ENCODE data around the gene ESPL1.
A peak's percentile ranks its signal among the peaks of the same experiment; 100 is the strongest.
"Not testable (repeated sequence)": the region's sequence is repeated elsewhere in the genome, so short reads cannot be mapped to it uniquely, and the experiment has no call there.

Gene ESPL1

GRCh38 chr12:53279888-53280498, 11.9 kb downstream of the ESPL1 start:
- no peak overlapping the region for H3K27ac ChIP-seq (ENCODE audit: low read depth, low read length)
- H3K9ac ChIP-seq (ENCODE audit: low read length) = no peak overlapping the region
- H3K4me3 ChIP-seq (ENCODE audit: low read length) = no peak overlapping the region
- no peaks in the 10 kb centered on the region for H3K27me3 ChIP-seq (ENCODE audit: control insufficient read depth, insufficient read depth, low read length)
- no peaks in the 10 kb centered on the region for H3K4me1 ChIP-seq (ENCODE audit: control insufficient read depth, insufficient read depth, low read length)
- no peaks in the 10 kb centered on the region for H3K36me3 ChIP-seq (ENCODE audit: control insufficient read depth, insufficient read depth, low read length)

DNA sequence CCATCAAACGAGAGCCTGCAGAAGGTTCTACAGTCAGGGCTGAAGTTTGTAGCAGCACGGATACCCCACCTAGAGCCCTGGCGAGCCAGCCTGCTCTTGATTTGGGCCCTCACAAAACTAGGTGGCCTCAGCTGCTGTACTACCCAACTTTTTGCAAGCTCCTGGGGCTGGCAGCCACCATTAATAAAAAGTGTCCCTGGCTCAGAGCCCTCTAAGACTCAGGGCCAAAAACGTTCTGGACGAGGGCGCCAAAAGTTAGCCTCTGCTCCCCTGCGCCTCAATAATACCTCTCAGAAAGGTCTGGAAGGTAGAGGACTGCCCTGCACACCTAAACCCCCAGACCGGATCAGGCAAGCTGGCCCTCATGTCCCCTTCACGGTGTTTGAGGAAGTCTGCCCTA, 18.3 kb downstream of the ESPL1 start:
- H3K9ac ChIP-seq (ENCODE audit: low read length) = no peak overlapping the region
- H3K4me1 ChIP-seq (ENCODE audit: control insufficient read depth, insufficient read depth, low read length) = no peaks in the 10 kb centered on the region
- H3K27me3 ChIP-seq (ENCODE audit: control insufficient read depth, insufficient read depth, low read length) = no peaks in the 10 kb centered on the region
- no peak overlapping the region for H3K27ac ChIP-seq (ENCODE audit: low read depth, low read length)
- no peak overlapping the region for H3K4me3 ChIP-seq (ENCODE audit: low read length)
- no peaks in the 10 kb centered on the region for H3K36me3 ChIP-seq (ENCODE audit: control insufficient read depth, insufficient read depth, low read length)

- Histone ChIP-seq H3K4me3 (ENCODE audit: low read length) (no peak overlapping the region), H3K27ac (ENCODE audit: low read depth, low read length) (no peak overlapping the region), H3K27me3 (ENCODE audit: control insufficient read depth, insufficient read depth, low read length) (no peaks in the 10 kb centered on the region), H3K4me1 (ENCODE audit: control insufficient read depth, insufficient read depth, low read length) (no peaks in the 10 kb centered on the region), H3K36me3 (ENCODE audit: control insufficient read depth, insufficient read depth, low read length) (no peaks in the 10 kb centered on the region), H3K9ac (ENCODE audit: low read length) (no peak overlapping the region)
Measured at GRCh38 chr12:53287741-53288216, 19.7 kb downstream of the ESPL1 start.

- H3K27me3 ChIP-seq (ENCODE audit: control insufficient read depth, insufficient read depth, low read length) = no peaks in the 10 kb centered on the region
- no peak overlapping the region for H3K9ac ChIP-seq (ENCODE audit: low read length)
- H3K36me3 ChIP-seq (ENCODE audit: control insufficient read depth, insufficient read depth, low read length) = no peaks in the 10 kb centered on the region
- no peak overlapping the region for H3K4me3 ChIP-seq (ENCODE audit: low read length)
- no peak overlapping the region for H3K27ac ChIP-seq (ENCODE audit: low read depth, low read length)
- no peaks in the 10 kb centered on the region for H3K4me1 ChIP-seq (ENCODE audit: control insufficient read depth, insufficient read depth, low read length)
Measured at GRCh38 chr12:53288322-53288721, 20.2 kb downstream of the ESPL1 start.

DNA sequence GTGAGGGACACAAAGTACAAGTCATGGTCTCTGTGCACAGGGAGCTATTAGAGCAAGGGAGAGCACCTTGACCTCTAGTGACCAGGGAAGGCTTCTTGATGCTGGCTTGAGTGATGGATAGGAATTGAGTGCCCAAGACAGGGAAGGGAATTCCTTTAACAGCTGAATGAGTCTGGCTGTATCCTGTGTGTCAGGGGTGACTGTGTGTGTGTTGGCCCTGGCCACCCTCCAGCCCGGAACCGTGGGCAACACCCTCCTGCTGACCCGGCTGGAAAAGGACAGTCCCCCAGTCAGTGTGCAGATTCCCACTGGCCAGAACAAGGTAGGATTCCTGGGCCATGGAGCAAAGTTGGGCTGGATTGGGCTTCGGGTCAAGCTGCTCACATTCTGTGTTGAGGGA, 21.8 kb downstream of the ESPL1 start:
- no peaks in the 10 kb centered on the region for H3K27me3 ChIP-seq (ENCODE audit: control insufficient read depth, insufficient read depth, low read length)
- no peak overlapping the region for H3K27ac ChIP-seq (ENCODE audit: low read depth, low read length)
- no peaks in the 10 kb centered on the region for H3K36me3 ChIP-seq (ENCODE audit: control insufficient read depth, insufficient read depth, low read length)
- peaks cover 3% of the 10 kb centered on the region for H3K4me1 ChIP-seq (ENCODE audit: control insufficient read depth, insufficient read depth, low read length)
- no peak overlapping the region for H3K9ac ChIP-seq (ENCODE audit: low read length)
- no peak overlapping the region for H3K4me3 ChIP-seq (ENCODE audit: low read length)

DNA sequence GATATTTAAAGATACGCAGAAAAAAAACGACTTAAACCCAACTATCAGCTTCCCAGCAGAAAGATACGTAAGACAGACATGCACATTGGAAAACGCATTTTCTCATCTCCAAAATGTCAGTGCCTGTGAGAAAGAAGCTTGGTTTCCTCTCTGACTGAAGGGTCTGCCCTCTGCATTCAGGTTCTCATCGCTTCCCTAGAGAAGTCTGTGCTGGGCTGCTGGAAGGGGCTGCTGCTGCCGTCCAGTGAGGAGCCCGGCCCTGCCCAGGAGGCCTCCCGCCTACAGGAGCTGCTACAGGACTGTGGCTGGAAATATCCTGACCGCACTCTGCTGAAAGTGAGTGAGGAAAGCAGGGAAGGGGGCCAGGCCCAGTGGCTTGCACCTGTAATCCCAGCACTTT, 22.6 kb downstream of the ESPL1 start:
- Histone ChIP-seq H3K36me3 (ENCODE audit: control insufficient read depth, insufficient read depth, low read length) (no peaks in the 10 kb centered on the region), H3K9ac (ENCODE audit: low read length) (no peak overlapping the region), H3K4me1 (ENCODE audit: control insufficient read depth, insufficient read depth, low read length) (peaks cover 3% of the 10 kb centered on the region), H3K4me3 (ENCODE audit: low read length) (no peak overlapping the region), H3K27me3 (ENCODE audit: control insufficient read depth, insufficient read depth, low read length) (no peaks in the 10 kb centered on the region), H3K27ac (ENCODE audit: low read depth, low read length) (no peak overlapping the region)

DNA sequence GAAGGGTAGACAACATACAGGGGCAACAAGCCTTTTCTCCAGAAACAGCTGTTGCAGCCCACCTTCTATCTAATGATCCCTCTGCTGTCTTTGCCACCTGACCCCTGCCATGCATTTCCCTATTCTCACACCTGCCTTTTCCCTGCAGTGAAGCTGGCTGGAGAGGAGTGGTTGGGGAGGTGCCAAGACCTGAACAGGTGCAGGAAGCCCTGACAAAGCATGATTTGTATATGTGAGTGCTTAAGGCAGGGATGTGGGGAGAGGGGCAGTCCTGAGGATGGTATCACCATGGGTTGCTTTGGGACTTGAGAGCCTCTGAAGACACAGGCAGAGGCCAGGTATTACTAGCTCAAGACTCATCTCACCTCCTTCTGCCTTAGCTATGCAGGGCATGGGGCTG, 24.3 kb downstream of the ESPL1 start:
- H3K4me3 ChIP-seq (ENCODE audit: low read length) = no peak overlapping the region
- no peak overlapping the region for H3K27ac ChIP-seq (ENCODE audit: low read depth, low read length)
- no peaks in the 10 kb centered on the region for H3K36me3 ChIP-seq (ENCODE audit: control insufficient read depth, insufficient read depth, low read length)
- H3K9ac ChIP-seq (ENCODE audit: low read length) = no peak overlapping the region
- peaks cover 7% of the 10 kb centered on the region for H3K4me1 ChIP-seq (ENCODE audit: control insufficient read depth, insufficient read depth, low read length)
- H3K27me3 ChIP-seq (ENCODE audit: control insufficient read depth, insufficient read depth, low read length) = no peaks in the 10 kb centered on the region

DNA sequence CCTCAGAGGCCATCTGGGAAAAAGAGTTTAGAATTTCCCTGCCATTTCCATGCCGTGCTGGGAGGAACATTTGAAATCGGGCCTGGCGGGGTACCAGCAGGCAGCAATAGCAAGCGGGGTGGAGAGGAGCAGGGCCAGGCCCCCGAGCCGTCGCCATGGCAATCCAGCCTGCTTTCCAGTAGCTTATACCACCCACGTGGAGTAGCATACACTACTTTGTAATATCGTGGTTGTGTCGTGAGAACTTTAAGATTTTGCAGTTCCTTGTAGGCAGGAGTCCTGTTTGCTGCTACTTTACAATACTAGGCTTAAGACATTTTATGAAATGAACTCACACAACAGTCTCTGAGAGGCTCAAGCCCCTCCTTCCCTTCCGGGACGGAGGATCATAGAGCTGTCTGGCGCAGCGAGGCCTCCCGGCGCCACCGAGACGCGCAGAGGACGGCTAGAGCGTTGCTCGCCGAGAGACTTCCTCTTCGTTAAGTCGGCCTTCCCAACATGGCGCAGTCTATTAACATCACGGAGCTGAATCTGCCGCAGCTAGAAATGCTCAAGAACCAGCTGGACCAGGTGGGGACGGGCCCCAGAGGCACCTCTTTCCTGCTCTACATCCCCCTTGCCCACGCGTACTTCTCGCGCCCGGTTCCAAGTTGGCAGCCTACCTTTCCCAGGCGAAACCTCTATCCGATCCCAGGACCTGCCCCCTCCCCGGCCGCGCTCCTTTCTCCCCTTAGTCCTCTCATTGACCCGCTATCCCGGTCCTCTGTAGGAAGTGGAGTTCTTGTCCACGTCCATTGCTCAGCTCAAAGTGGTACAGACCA, 27.2 kb downstream of the ESPL1 start, which contains the start of gene PFDN5:
PFDN5 (plus strand) TSS at position 473 of the 821 bp plus-strand sequence; CDS start at position 499, 26 bp downstream.
- Histone ChIP-seq H3K27me3 (ENCODE audit: control insufficient read depth, insufficient read depth, low read length) (no peaks in the 10 kb centered on the region), H3K4me3 (ENCODE audit: low read length) (peak within 1 kb of the TSS; percentile 99), H3K27ac (ENCODE audit: low read depth, low read length) (peak within 1 kb of the TSS; percentile 75), H3K36me3 (ENCODE audit: control insufficient read depth, insufficient read depth, low read length) (peaks cover 4% of the 10 kb centered on the region), H3K9ac (ENCODE audit: low read length) (peak within 1 kb of the TSS; percentile 71), H3K4me1 (ENCODE audit: control insufficient read depth, insufficient read depth, low read length) (peaks cover 13% of the 10 kb centered on the region)

DNA sequence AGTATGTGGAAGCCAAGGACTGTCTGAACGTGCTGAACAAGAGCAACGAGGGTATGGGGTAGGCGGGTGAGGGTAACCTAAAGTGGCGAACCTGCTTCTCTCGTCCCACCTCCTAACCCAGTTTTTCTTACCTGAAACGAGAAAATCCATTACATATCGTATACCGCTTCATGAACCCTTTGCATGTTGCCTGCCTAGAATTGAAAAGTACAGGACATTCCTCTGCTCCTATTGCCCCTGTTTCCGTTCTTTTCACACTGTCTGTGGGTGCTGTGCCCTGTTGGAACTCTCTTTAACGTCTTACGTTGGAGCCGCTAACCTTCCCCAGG, 27.8 kb downstream of the ESPL1 start:
- H3K27me3 ChIP-seq (ENCODE audit: control insufficient read depth, insufficient read depth, low read length) = no peaks in the 10 kb centered on the region

DNA sequence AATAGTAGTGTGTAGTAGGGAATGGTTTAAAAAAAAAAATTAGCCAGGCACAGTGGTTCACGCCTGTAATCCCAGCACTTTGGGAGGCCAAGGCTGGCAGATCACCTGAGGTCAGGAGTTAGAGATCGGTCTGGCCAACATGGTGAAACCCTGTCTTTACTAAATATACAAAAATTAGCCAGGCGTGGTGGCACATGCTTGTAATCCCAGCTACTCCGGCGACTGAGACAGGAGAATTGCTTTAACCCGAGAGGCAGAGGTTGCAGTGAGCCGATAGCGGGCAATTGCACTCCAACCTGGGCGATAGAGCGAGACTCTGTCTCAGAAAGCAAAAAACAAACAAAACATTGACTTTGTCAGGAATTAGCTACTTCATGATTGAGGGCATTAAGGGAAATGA, 29.0 kb downstream of the ESPL1 start:
- H3K36me3 ChIP-seq (ENCODE audit: control insufficient read depth, insufficient read depth, low read length); H3K27ac ChIP-seq (ENCODE audit: low read depth, low read length); H3K4me3 ChIP-seq (ENCODE audit: low read length); H3K9ac ChIP-seq (ENCODE audit: low read length); H3K27me3 ChIP-seq (ENCODE audit: control insufficient read depth, insufficient read depth, low read length): not testable (repeated sequence)
- peaks cover 17% of the 10 kb centered on the region for H3K4me1 ChIP-seq (ENCODE audit: control insufficient read depth, insufficient read depth, low read length)

More for the DNA sequence above, 27.8 kb downstream of the ESPL1 start:
- Histone ChIP-seq H3K4me1 (ENCODE audit: control insufficient read depth, insufficient read depth, low read length) (peaks cover 17% of the 10 kb centered on the region), H3K27ac (ENCODE audit: low read depth, low read length) (peak overlapping the region; percentile 75), H3K36me3 (ENCODE audit: control insufficient read depth, insufficient read depth, low read length) (peaks cover 4% of the 10 kb centered on the region), H3K9ac (ENCODE audit: low read length) (peak overlapping the region; percentile 71), H3K4me3 (ENCODE audit: low read length) (peak overlapping the region; percentile 99)

- H3K9ac ChIP-seq (ENCODE audit: low read length) = no peak overlapping the region
- no peak overlapping the region for H3K27ac ChIP-seq (ENCODE audit: low read depth, low read length)
- H3K4me1 ChIP-seq (ENCODE audit: control insufficient read depth, insufficient read depth, low read length) = peaks cover 17% of the 10 kb centered on the region
- no peaks in the 10 kb centered on the region for H3K27me3 ChIP-seq (ENCODE audit: control insufficient read depth, insufficient read depth, low read length)
- no peak overlapping the region for H3K4me3 ChIP-seq (ENCODE audit: low read length)
- H3K36me3 ChIP-seq (ENCODE audit: control insufficient read depth, insufficient read depth, low read length) = peaks cover 4% of the 10 kb centered on the region
Measured at GRCh38 chr12:53298164-53298563, 30.1 kb downstream of the ESPL1 start.

- H3K9ac ChIP-seq (ENCODE audit: low read length) = no peak overlapping the region
- H3K4me3 ChIP-seq (ENCODE audit: low read length) = peak overlapping the region; percentile 84
- peaks cover 4% of the 10 kb centered on the region for H3K36me3 ChIP-seq (ENCODE audit: control insufficient read depth, insufficient read depth, low read length)
- no peaks in the 10 kb centered on the region for H3K27me3 ChIP-seq (ENCODE audit: control insufficient read depth, insufficient read depth, low read length)
- peak overlapping the region; percentile 62 for H3K27ac ChIP-seq (ENCODE audit: low read depth, low read length)
- H3K4me1 ChIP-seq (ENCODE audit: control insufficient read depth, insufficient read depth, low read length) = peaks cover 17% of the 10 kb centered on the region
Measured at GRCh38 chr12:53299101-53299453, 31.0 kb downstream of the ESPL1 start.

All from rectal smooth muscle tissue (tissue), 1 donor.